Stimulated activated CD4-positive, alpha-beta T cell treated with anti-CD3 and anti-CD28 coated beads, TNF-alpha, amount 100 ng/mL, for 1 hour (primary cell): ENCODE measurements around the gene MEN1.
"Not testable (repeated sequence)": the region's sequence is repeated elsewhere in the genome, so short reads cannot be mapped to it uniquely, and the experiment has no call there.

ENCODE experiments used
- DNase-seq, 3 donors: peaks; one replicate each; pipeline ENCODE4 v3.0.0-alpha.2; 2020; ENCODE audit warnings: low read depth in 3 of 3, low spot score in 1 of 3

MEN1 gene

DNA sequence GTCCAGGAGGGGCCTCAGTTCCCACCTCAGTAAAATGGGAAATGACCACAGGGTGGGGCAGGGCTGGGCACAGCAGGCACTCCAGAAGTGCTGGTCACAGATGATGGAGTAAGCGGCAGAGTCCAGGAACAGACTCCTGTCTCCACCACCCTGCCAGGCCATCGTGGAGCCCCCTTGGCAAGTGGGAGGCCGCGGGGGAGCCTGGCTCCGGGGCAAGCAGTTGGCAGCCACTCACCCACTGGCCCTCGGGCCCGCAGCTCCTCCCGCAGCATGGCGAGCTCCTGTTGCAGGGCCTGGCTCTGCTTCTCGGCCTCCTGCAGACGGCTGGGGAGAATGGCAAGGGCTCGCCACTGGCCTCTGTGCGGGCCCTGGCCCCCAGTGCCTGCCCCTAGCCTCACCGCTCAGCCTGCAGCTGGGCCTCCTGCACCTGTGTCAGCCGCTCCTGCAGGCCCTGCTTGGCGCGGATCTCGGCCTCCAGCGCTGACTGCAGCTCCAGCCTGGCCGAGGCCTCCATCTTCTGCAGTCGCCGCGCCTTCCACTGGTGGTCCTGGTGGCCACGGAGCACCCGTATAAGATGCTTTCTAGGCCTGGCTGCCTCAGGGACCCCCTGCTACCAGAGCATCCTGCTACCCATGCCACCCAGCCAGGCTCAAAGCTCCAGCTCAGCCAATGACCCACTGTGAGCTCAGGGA lies 23.8 kb upstream of the MEN1 start:
- no peak for DNase-seq

DNA sequence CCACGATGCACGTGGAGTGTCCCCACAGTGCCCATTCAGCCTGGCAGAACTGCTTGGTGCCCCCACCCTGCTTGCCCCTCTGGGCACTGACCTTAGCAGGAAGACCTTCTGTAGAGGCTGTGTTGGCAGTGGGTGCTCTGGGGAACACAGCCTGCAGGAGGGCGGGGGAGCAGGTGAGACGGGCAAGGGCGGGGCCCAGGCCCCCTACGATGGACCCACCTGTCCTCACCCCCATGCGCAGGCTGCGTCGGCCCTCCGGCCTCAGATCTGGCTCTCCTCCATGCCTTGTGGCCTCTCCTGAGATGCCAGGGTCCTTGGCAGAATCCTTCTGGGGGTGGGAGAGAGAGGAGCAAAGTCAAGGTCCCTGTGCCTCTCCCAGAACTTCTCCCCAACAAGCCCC lies 23.2 kb upstream of the MEN1 start:
- DNase-seq = no peak

DNA sequence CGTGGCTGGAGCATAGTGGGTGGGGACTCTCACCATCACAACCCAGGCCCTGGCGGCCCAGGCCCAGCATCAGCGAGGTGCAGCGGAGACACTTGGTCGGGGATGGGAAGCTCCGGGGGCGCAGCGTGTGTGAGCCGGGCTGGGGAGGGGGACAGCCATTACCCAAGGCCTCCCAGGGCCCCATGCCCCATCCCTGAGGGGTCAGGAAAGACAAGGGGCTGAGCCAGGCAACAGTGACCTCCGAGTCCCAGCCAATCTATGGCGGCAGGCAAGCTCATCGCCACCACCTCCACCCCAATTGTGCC lies 22.8 kb upstream of the MEN1 start:
- no peak for DNase-seq

DNA sequence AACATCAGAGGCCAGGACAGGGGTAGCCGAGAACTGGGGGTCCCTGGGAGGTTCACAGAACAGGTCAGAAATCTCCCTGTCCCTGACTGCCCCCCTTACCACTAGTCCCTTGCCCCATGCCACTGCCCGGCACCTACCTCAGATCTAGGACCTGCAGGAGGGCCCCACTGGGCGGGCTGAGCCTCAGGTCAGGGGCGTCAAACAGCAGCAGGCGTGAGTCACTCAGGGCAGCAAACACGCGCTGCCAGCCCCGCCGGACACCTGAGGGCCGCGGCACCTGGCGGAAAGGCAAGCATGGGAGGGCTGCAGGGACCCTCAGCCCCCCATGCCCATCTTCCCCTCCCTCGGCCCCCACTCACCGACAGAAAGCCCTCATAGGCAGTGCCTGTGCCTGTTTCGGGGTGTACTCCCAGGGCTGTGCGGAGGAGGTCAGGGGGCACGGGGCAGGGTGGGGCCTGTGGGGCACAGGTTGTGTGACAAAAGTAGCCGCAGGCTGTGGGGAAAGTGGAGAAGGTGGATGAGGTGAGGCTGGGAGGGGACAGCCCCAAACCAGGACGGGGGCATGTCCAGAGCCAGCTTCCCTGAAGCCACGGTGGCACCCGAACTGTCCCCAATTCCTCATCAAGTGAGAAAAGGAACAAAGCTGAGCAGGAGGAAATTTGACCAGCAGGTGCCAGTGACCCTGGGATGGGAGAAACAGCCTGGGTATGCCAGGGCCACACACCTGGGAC lies 22.3 kb upstream of the MEN1 start:
- no peak for DNase-seq

DNA sequence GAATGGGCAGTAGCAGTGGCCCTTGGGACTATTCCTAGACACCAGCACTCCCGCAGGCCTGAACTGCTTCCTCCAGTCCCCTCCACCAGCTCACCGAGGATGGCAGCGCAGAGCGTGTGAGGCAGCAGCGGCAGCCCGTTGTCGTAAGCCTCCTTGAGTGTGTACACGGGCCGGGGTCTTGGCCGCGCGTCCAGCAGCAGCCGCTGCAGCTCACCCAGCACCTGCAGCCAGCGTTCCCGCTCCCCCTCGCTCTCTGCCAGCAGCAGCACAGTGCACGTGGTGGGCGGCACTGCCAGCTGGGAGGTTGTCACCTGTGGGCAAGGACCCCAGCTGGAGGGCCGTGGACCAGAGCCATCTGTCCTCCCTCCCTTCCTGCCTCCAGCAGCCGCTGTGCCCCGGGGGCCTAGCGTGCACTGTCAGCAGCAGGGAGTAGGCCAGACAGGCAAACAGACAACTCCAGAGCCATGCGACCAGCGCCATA lies 21.1 kb upstream of the MEN1 start:
- DNase-seq = no peak

DNA sequence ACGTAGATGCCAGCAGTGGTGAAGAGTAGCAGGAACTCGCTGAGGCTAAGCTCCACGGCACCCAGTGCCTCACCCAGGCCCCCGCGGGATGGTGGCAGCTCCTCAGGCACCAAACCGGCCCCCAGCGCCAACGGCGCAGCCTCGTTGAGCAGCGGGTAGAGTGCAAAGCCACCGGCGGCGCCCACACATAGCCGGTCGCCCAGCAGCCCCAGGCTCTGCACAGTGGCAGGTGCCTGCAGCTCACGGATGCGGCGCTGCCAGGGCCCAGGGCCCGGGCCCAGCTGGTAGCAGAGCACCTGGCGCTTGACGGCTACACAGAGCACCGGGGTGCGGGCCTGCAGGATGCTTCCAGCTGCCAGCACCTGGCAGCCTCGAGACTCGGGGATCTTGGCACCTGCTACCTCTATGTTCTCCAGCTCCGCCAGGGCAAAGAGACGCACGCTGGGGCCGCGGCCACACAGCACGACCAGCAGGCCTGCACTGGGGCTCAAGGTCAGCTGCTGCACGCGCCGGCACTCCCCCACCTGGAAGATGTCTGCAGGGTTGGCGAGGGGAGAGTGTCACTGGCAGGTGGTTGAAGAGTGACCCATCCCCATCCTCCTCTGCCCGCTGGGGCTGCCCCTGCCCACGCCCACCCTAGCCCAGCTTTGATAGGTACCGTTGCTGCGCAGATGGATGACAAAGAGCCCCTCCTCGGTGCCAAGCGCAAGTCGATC lies 19.3 kb upstream of the MEN1 start:
- DNase-seq = no peak

GRCh38 chr11:64827451-64827839 lies 17.1 kb upstream of the MEN1 start:
- no peak for DNase-seq

DNA sequence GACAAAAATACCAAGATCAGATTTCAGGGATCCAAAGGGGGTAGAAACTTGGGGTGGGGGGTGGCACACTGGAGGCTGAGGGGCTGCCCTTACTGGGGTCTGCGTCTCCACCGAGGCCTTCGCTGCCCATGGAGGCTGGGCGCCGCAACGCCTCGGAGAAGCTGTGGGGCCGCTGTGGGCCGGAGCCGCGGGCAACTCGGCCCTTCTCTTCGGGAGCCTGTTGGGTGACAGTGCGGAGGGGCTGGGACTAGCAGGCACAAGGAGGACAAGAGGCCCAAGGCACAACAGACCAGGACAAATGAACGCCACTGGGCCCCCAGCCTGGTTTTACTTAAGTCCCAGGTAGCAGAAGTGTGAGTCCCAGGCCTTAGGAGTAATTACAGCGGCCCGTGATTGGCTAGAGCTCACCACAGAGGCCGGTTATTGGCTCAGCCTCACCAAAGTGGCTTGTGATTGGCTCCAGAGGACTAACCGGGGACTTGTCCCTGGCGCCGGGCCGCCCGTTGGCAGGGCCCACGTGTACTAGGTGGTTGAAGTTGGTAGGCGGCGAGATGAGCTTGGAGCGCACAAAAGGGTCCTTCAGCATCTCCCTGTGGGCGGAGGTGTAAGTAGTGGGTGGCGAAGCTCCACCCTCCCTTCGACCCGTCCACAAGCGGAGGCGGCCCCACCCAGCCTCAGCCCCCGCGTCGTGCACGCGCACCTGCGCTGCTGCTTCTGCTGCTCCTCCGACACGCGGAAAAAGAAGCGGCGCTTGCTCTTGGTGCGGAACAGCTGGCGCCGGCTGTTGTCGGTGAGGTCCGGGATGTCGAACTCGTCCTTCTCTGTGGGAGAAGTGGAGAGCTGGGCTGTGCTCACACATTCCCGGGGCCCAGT lies 16.5 kb upstream of the MEN1 start:
- no peak for DNase-seq

DNA sequence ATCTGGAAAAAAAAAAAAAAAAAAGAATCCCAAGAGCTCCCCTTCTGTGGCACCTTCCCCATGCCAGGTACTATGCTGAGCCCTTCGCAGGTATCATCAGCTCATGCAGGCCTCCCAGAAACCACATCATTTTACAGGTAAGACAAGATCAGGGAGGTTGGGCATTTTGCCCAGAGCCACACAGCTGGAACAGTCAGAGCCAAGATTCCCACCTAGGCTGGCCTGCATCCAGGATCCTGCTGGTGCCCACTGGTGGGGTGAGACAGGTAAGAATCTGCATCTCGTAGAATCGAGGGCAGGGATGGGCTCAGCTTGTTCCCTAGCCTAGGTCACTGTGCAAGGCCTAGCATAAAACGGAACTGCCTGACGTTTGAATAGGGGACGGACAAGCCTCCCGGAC lies 15.7 kb upstream of the MEN1 start:
- no peak for DNase-seq

GRCh38 chr11:64823568-64824119 lies 13.3 kb upstream of the MEN1 start:
- no peak for DNase-seq

DNA sequence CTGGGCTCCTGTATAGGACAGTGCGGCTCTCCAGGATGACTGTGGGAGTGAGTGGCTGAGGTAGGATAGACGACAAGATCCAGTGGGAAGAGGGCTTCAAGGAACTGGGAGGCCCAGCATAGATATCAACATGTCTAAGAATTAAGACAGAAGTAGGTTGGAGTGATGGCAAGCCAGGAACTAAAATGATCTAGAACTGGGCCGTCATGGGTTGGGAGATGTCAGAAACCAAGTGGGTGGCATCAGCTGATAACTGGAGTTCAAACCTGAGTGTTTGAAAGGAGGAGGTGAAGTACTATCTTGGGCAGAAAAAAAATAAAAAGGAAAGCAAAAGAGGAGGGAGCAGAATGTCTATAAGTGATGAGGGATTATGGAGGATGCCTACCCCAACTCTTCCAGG lies 7.1 kb upstream of the MEN1 start:
- DNase-seq = no peak

GRCh38 chr11:64815433-64815832 lies 5.1 kb upstream of the MEN1 start:
- not testable (repeated sequence) for DNase-seq

DNA sequence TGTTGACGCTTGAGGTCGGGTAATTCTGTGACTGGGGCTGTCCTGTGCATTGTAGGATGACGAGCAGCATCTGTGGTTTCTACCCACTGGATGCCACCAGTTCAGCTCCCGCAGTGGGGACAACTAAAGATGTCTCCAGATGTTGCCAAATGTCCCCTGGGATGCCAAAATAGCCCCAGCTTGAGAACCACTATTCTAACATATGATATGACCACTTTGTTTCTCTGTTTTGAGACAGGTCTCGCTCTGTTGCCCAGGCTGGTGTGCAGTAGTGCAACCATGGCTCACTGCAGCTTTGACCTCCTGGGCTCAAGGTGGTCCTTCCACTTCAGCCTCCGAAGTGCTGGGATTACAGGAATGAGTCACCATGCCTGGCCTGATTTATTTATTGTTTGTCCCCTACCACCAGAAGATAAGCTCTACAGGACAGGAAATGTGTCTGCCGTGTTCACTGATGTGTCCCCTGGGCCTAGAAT lies 4.4 kb upstream of the MEN1 start:
- no peak for DNase-seq

DNA sequence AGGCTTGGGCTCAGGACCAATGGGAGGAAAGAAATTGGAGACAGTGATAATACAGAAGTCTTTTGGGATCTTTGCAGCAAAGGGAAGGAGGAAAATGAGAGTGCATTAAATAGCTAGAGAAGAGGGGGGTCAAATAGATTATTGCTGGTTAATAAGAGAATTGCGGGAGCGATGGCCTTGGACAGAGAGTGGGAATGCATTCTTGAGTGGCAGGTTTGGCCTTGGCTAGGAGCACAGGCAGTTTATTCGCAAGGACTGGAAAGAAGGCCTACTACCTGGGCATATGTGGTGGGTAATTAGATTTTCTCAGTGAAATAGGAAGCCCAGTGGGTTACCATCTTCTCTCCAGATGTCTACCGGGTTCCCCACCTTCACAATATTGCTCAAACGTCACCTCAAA lies 3.5 kb upstream of the MEN1 start:
- DNase-seq = no peak

GRCh38 chr11:64810891-64811272 lies 531 bp upstream of the MEN1 start:
- no peak for DNase-seq

- no peak for DNase-seq
These were observed 540 bp downstream of the MEN1 start for GRCh38 chr11:64809781-64810241.

- DNase-seq = no peak
These were observed 4.9 kb downstream of the MEN1 start for GRCh38 chr11:64805481-64805880.

DNA sequence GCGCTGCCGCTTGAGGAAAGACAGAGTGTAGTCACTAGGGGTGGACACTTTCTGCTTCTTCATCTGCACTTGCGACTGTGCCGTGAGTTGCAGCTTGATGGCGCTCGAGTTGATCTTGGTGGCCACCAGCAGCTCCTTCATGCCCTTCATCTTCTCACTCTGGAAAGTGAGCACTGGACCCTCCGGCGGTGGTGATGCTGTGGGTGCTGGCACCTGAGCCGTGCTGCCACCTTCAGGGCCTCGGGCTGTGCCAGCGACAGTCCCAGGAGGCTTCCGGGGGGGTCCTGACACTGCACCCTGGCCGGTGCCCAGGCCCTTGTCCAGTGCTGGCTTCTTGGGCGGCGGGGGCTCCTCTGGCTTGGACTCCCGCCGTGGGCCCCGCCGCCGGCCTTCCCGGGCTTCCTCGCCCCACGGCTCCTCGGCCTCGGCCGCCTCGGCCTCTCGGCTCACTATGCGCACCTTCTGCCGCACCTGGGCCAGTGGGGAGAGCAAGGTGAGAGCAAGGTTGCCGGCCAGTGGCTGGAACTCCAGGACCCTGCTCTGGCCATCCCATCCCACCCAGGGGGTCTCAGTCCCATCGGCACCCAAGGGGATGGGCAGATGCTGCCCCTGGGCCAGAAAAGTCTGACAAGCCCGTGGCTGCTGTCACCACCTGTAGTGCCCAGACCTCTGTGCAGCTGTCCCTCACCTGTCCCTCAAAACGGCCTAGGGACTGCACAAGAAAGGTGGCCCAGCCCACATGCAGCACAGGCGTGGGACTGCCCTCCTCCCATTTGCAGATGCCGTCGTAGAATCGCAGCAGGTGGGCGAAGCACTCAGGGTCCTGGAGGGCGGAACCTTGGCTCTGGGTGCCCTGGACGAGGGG lies 5.8 kb downstream of the MEN1 start:
- no peak for DNase-seq

- DNase-seq = no peak
These were observed 6.5 kb downstream of the MEN1 start for GRCh38 chr11:64803846-64804345.
